Liver (tissue), 9 donors: ENCODE results near the gene CSRP1. TPM values are rescaled to one million over a fixed set of nuclear protein-coding genes. Genes with fewer than 3 reads are reported as not detected.

Experiments
- DNase-seq: peaks from one replicate; pipeline ENCODE4 v3.0.0-alpha.2; 2017; ENCODE audit warnings: low spot score
- H3K27ac ChIP-seq, 2 donors: one replicate each; pipeline ENCODE4 v1.7.0; 2013; ENCODE audit warnings: inconsistent platforms in 2 of 2, low read length in 2 of 2, control low read depth in 1 of 2, low read depth in 1 of 2, mild to moderate bottlenecking in 1 of 2
- H3K27me3 ChIP-seq, 4 donors: one replicate each; pipeline versions ENCODE4 v1.6.1 to v1.7.0; 2013; ENCODE audit warnings: low read length in 3 of 4, inconsistent platforms in 1 of 4, mild to moderate bottlenecking in 1 of 4, moderate library complexity in 1 of 4; ENCODE audit not compliant: control insufficient read depth in 4 of 4, insufficient read depth in 4 of 4
- H3K36me3 ChIP-seq, 4 donors: one replicate each; pipeline versions ENCODE4 v1.6.1 to v1.7.0; 2013; ENCODE audit warnings: low read length in 3 of 4, mild to moderate bottlenecking in 3 of 4, low read depth in 1 of 4, moderate library complexity in 1 of 4; ENCODE audit not compliant: control insufficient read depth in 4 of 4, insufficient read depth in 3 of 4
- H3K4me1 ChIP-seq, 4 donors: one replicate each; pipeline versions ENCODE4 v1.6.1 to v1.7.0; 2013; ENCODE audit warnings: low read length in 3 of 4, mild to moderate bottlenecking in 3 of 4, moderate library complexity in 1 of 4; ENCODE audit not compliant: control insufficient read depth in 4 of 4, insufficient read depth in 4 of 4
- H3K4me3 ChIP-seq, 3 donors: one replicate each; pipeline versions ENCODE4 v1.6.1 to v1.7.0; 2013; ENCODE audit warnings: low read length in 3 of 3, control low read depth in 1 of 3, low read depth in 1 of 3, mild to moderate bottlenecking in 1 of 3
- H3K9ac ChIP-seq, 2 donors: one replicate each; pipeline ENCODE4 v1.7.0; 2013; ENCODE audit warnings: low read length in 2 of 2, mild to moderate bottlenecking in 2 of 2, moderate library complexity in 2 of 2, control low read depth in 1 of 2, low read depth in 1 of 2
- H3K9me3 ChIP-seq, 4 donors: one replicate each; pipeline versions ENCODE4 v1.6.1 to v1.7.0; 2013; ENCODE audit warnings: low read length in 3 of 4; ENCODE audit not compliant: control insufficient read depth in 4 of 4
- EGR1 ChIP-seq, 2 donors: IDR thresholded peaks; 2 replicates each; pipeline ENCODE4 v1.6.1; 2016 to 2018; ENCODE audit warnings: antibody characterized with exemption in 2 of 2, low read depth in 2 of 2
- FOXA1 ChIP-seq: IDR thresholded peaks from 2 replicates; pipeline ENCODE4 v1.6.1; 2016; ENCODE audit warnings: antibody characterized with exemption
- FOXA2 ChIP-seq: IDR thresholded peaks from 2 replicates; pipeline ENCODE4 v1.6.1; 2016; ENCODE audit warnings: antibody characterized with exemption
- GABPA ChIP-seq, 2 donors: IDR thresholded peaks in 1 of 2; conservative IDR thresholded peaks in 1 of 2; 2 replicates each; pipeline ENCODE4 v1.6.1; 2016; ENCODE audit warnings: antibody characterized with exemption in 2 of 2, mild to moderate bottlenecking in 1 of 2, moderate library complexity in 1 of 2
- HNF4A ChIP-seq, 2 donors: conservative IDR thresholded peaks; 2 replicates each; pipeline ENCODE4 v1.6.1; 2016; ENCODE audit warnings: antibody characterized with exemption in 2 of 2, mild to moderate bottlenecking in 2 of 2
- HNF4G ChIP-seq: IDR thresholded peaks from 2 replicates; pipeline ENCODE4 v1.6.1; 2016; ENCODE audit warnings: antibody characterized with exemption
- JUND ChIP-seq, 2 donors: IDR thresholded peaks; 2 replicates each; pipeline ENCODE4 v1.6.1; 2016; ENCODE audit warnings: antibody characterized with exemption in 2 of 2
- NR2F2 ChIP-seq: IDR thresholded peaks from 2 replicates; pipeline ENCODE4 v1.6.1; 2016; ENCODE audit warnings: antibody characterized with exemption
- RAD21 ChIP-seq, 2 donors: IDR thresholded peaks; 2 replicates each; pipeline ENCODE4 v1.6.1; 2016; ENCODE audit warnings: antibody characterized with exemption in 2 of 2, mild to moderate bottlenecking in 2 of 2
- RXRA ChIP-seq, 2 donors: IDR thresholded peaks; 2 replicates each; pipeline ENCODE4 v1.6.1; 2017 to 2018; ENCODE audit warnings: antibody characterized with exemption in 2 of 2, mild to moderate bottlenecking in 1 of 2
- SP1 ChIP-seq: IDR thresholded peaks from 2 replicates; pipeline ENCODE4 v1.6.1; 2018; ENCODE audit warnings: antibody characterized with exemption, mild to moderate bottlenecking
- TAF1 ChIP-seq: conservative IDR thresholded peaks from 2 replicates; pipeline ENCODE4 v1.6.1; 2016; ENCODE audit warnings: antibody characterized with exemption, mild to moderate bottlenecking
- YY1 ChIP-seq: IDR thresholded peaks from 2 replicates; pipeline ENCODE4 v1.6.1; 2016; ENCODE audit warnings: antibody characterized with exemption, mild to moderate bottlenecking
- WGBS: extraction: QIAGEN DNeasy Blood & Tissue Kit; methylation state at CpG from one replicate; pipeline ENCODE4 v1.1.7; 2013; 5-methylcytosine and 5-hydroxymethylcytosine counted together
- polyA plus RNA-seq, 2 donors: library from polyadenylated mRNA; stranded (reverse) in 1 of 2; unstranded in 1 of 2; fragments of 200-250 nt in 1 of 2; fragments of >200 nt in 1 of 2; fragmentation: Nextera tagmentation in 1 of 2; extraction: Ambion mirVana in 1 of 2; gene quantifications; one replicate each; pipeline versions ENCODE4 v1.2.1 to v1.2.3, GENCODE V29; 2013 to 2015
- total RNA-seq, 2 donors: library from RNA; depleted of rRNA; stranded (reverse); fragments of >200 nt; gene quantifications; one replicate each; pipeline ENCODE4 v1.2.3, GENCODE V29; 2014
- TF ChIP-seq, protein P1 (sequence below): IDR thresholded peaks from 2 replicates; pipeline ENCODE4 v1.6.1; 2016; ENCODE audit warnings: antibody characterized with exemption
- TF ChIP-seq, protein P2 (sequence below): IDR thresholded peaks from 2 replicates; pipeline ENCODE4 v1.6.1; 2016; ENCODE audit warnings: antibody characterized with exemption, mild to moderate bottlenecking
- TF ChIP-seq, protein P3 (sequence below): fragments of 150-350 bp; IDR thresholded peaks from 2 replicates; pipeline ENCODE4 v1.5.1; 2017; ENCODE audit warnings: improper control_type of control experiment, low read depth, low read length; ENCODE audit not compliant: missing input control
- TF ChIP-seq, protein P4 (sequence below): IDR thresholded peaks from 2 replicates; pipeline ENCODE4 v1.6.1; 2016; ENCODE audit warnings: antibody characterized with exemption
- TF ChIP-seq, protein P5 (sequence below): IDR thresholded peaks from 2 replicates; pipeline ENCODE4 v1.6.1; 2016; ENCODE audit warnings: antibody characterized with exemption
- donor health status: healthy.
- donor health status: healthy.
- donor health status: healthy.
- donor health status: healthy.
- donor health status: healthy.

Gene CSRP1
- total and polyA plus RNA-seq, 4 donors = 42.7 to 96.9 (median 68.3) TPM

DNA sequence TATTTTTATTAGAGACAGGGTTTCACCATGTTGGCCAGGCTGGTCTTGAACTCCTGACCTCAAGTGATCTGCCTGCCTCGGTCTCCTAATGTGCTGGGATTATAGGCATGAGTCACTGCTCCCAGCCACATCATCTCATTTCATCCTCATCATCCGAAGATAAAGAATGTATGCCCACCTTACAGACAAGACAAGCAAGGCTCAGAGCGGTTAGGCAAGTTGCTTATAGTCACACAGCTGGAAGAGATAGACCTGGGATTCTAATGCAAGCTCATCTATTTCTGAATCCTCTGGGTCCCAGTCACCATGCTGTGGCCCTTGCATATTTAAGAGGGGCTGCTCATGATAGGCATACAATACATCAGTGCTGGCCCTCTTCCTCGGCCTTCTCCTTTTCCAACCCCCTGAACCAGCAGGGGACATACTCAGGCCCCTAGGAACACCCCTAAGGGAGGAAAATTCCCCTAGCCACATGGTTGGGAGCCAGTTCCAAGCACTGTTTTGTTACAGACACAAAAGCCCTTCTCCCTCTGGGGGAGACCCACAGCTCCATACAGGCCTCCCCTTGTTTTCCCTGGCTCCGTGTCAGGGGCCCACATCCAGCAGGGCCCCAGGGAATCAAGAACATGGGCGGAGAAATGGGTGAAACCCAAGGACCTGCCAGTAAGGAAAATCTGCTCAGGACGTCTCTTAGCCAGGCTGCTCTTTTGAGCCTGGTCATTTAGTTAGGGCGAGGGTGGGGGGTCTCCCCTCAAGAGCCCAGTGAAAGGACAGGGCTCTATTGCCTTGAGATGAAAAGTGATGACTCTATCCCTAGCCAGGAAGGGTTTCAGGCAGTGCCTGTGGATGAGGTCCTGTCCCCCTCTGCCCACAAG is 6.9 kb downstream of the CSRP1 start:
- TF ChIP-seq GABPA (IDR thresholded peaks at IDR 0.05 in 1 of 2, conservative IDR thresholded peaks at IDR 0.05 in 1 of 2) (no peak), FOXA2 (no peak)
- TF ChIP-seq, protein P1, sequence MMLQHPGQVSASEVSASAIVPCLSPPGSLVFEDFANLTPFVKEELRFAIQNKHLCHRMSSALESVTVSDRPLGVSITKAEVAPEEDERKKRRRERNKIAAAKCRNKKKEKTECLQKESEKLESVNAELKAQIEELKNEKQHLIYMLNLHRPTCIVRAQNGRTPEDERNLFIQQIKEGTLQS = no peak
- TF ChIP-seq, protein P2, sequence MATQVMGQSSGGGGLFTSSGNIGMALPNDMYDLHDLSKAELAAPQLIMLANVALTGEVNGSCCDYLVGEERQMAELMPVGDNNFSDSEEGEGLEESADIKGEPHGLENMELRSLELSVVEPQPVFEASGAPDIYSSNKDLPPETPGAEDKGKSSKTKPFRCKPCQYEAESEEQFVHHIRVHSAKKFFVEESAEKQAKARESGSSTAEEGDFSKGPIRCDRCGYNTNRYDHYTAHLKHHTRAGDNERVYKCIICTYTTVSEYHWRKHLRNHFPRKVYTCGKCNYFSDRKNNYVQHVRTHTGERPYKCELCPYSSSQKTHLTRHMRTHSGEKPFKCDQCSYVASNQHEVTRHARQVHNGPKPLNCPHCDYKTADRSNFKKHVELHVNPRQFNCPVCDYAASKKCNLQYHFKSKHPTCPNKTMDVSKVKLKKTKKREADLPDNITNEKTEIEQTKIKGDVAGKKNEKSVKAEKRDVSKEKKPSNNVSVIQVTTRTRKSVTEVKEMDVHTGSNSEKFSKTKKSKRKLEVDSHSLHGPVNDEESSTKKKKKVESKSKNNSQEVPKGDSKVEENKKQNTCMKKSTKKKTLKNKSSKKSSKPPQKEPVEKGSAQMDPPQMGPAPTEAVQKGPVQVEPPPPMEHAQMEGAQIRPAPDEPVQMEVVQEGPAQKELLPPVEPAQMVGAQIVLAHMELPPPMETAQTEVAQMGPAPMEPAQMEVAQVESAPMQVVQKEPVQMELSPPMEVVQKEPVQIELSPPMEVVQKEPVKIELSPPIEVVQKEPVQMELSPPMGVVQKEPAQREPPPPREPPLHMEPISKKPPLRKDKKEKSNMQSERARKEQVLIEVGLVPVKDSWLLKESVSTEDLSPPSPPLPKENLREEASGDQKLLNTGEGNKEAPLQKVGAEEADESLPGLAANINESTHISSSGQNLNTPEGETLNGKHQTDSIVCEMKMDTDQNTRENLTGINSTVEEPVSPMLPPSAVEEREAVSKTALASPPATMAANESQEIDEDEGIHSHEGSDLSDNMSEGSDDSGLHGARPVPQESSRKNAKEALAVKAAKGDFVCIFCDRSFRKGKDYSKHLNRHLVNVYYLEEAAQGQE = no peak
- TF ChIP-seq, protein P3, sequence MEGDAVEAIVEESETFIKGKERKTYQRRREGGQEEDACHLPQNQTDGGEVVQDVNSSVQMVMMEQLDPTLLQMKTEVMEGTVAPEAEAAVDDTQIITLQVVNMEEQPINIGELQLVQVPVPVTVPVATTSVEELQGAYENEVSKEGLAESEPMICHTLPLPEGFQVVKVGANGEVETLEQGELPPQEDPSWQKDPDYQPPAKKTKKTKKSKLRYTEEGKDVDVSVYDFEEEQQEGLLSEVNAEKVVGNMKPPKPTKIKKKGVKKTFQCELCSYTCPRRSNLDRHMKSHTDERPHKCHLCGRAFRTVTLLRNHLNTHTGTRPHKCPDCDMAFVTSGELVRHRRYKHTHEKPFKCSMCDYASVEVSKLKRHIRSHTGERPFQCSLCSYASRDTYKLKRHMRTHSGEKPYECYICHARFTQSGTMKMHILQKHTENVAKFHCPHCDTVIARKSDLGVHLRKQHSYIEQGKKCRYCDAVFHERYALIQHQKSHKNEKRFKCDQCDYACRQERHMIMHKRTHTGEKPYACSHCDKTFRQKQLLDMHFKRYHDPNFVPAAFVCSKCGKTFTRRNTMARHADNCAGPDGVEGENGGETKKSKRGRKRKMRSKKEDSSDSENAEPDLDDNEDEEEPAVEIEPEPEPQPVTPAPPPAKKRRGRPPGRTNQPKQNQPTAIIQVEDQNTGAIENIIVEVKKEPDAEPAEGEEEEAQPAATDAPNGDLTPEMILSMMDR = no peak
- DNase-seq = no peak
- Histone ChIP-seq H3K27ac (peak overlapping the region; percentile 81 to 93), H3K36me3 (peaks cover 0 to 7% (median 3%) of the 10 kb centered on the region in 4 donors), H3K9me3 (no peaks in the 10 kb centered on the region), H3K4me3 (peak overlapping the region in 2 of 3 donors; percentile 1 to 5), H3K4me1 (peaks cover 33 to 92% (median 87%) of the 10 kb centered on the region in 4 donors), H3K9ac (peak overlapping the region in 1 of 2 donors; percentile 45), H3K27me3 (no peaks in the 10 kb centered on the region)
- 79% methylated on average over 8 of the region's 8 CpGs for WGBS

DNA sequence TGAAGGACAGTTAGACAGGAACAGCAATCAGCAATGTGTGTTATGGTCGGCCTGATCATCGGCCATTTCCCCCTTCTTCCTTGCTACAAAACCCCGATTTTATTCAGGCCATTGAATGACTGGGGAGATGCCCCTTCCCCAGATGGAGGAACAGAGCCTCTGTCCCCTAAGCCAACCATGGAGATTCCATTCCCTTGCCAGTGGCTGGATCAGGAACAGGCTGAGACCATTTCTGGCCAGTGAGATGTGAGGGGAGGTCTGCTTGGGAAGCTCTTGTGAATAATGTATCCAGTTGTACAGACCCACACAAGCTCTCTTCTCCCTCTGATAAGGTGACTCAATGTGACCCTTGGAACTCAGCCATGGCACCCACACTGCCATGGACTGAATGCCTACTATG is 7.7 kb downstream of the CSRP1 start:
- no peak for TF ChIP-seq JUND (IDR thresholded peaks at IDR 0.05)
- TF ChIP-seq, protein P4, sequence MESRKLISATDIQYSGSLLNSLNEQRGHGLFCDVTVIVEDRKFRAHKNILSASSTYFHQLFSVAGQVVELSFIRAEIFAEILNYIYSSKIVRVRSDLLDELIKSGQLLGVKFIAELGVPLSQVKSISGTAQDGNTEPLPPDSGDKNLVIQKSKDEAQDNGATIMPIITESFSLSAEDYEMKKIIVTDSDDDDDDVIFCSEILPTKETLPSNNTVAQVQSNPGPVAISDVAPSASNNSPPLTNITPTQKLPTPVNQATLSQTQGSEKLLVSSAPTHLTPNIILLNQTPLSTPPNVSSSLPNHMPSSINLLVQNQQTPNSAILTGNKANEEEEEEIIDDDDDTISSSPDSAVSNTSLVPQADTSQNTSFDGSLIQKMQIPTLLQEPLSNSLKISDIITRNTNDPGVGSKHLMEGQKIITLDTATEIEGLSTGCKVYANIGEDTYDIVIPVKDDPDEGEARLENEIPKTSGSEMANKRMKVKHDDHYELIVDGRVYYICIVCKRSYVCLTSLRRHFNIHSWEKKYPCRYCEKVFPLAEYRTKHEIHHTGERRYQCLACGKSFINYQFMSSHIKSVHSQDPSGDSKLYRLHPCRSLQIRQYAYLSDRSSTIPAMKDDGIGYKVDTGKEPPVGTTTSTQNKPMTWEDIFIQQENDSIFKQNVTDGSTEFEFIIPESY = no peak
- TF ChIP-seq FOXA1 = no peak
- TF ChIP-seq, protein P1 = no peak
- no peak for TF ChIP-seq HNF4G
- no peak for TF ChIP-seq SP1
- TF ChIP-seq RXRA (IDR thresholded peaks at IDR 0.05) = no peak
- no peak for TF ChIP-seq RAD21 (IDR thresholded peaks at IDR 0.05)
- TF ChIP-seq FOXA2 = no peak
- TF ChIP-seq TAF1 = no peak
- TF ChIP-seq NR2F2 = no peak
- TF ChIP-seq YY1 = no peak
- no peak for TF ChIP-seq GABPA (IDR thresholded peaks at IDR 0.05 in 1 of 2, conservative IDR thresholded peaks at IDR 0.05 in 1 of 2)
- TF ChIP-seq EGR1 (IDR thresholded peaks at IDR 0.05; ENCODE audit: low read depth in 2 of 2) = no peak
- no peak for TF ChIP-seq HNF4A (conservative IDR thresholded peaks at IDR 0.05)
- TF ChIP-seq, protein P5, sequence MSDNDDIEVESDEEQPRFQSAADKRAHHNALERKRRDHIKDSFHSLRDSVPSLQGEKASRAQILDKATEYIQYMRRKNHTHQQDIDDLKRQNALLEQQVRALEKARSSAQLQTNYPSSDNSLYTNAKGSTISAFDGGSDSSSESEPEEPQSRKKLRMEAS = no peak
- no peak for DNase-seq
- 92% methylated on average over 3 of the region's 3 CpGs for WGBS
- Histone ChIP-seq H3K4me3 (no peak overlapping the region), H3K27me3 (no peaks in the 10 kb centered on the region), H3K36me3 (peaks cover 3 to 13% (median 4%) of the 10 kb centered on the region in 4 donors), H3K27ac (peak overlapping the region in 1 of 2 donors; percentile 15), H3K9ac (no peak overlapping the region), H3K9me3 (no peaks in the 10 kb centered on the region), H3K4me1 (peaks cover 28 to 94% (median 87%) of the 10 kb centered on the region in 4 donors)
